SK-N-SH treated with all-trans-retinoic acid at 6 μM for 48 hours (cell line): ENCODE data around the gene DTX4.
A peak's percentile ranks its signal among the peaks of the same experiment; 100 is the strongest.

Experiments used
- ATAC-seq: fragments of 200-7000 bp; cut with Tn5 transposase; 3 replicates; pipeline ENCODE4 v1.9.1; 2020; ENCODE audit warnings: mild to moderate bottlenecking, moderate library complexity
- CREB5 ChIP-seq: fragments of 250-450 bp; sonication (Bioruptor Pico); IDR thresholded peaks from 2 replicates; pipeline ENCODE4 v1.5.1; 2020; ENCODE audit warnings: low read depth, mild to moderate bottlenecking, moderate library complexity
- CSRNP3 ChIP-seq: fragments of 250-450 bp; sonication (Bioruptor Pico); IDR thresholded peaks from 2 replicates; pipeline ENCODE4 v1.5.1; 2021; ENCODE audit warnings: mild to moderate bottlenecking, moderate library complexity
- ESRRG ChIP-seq: fragments of 250-450 bp; sonication (Bioruptor Pico); IDR thresholded peaks from 2 replicates; pipeline ENCODE4 v1.6.1; 2021; ENCODE audit warnings: mild to moderate bottlenecking
- GLIS3 ChIP-seq: fragments of 250-450 bp; sonication (Bioruptor Pico); IDR thresholded peaks from 2 replicates; pipeline ENCODE4 v1.5.0; 2020; ENCODE audit warnings: mild to moderate bottlenecking, moderate library complexity
- ISL1 ChIP-seq: fragments of 250-450 bp; sonication (Bioruptor Pico); IDR thresholded peaks from 2 replicates; pipeline ENCODE4 v2.1.2; 2022; ENCODE audit warnings: mild to moderate bottlenecking, moderate library complexity
- OSR1 ChIP-seq: fragments of 250-450 bp; sonication (Bioruptor Pico); IDR thresholded peaks from 2 replicates; pipeline ENCODE4 v1.8.0; 2022; ENCODE audit warnings: moderate library complexity, mild to moderate bottlenecking, inconsistent platforms
- POU6F1 ChIP-seq: fragments of 250-450 bp; sonication (Bioruptor Pico); IDR thresholded peaks from 2 replicates; pipeline ENCODE4 v1.8.0; 2021; ENCODE audit warnings: low read depth, mild to moderate bottlenecking, moderate library complexity, borderline replicate concordance
- PPARA ChIP-seq: fragments of 250-450 bp; sonication (Bioruptor Pico); IDR thresholded peaks from 2 replicates; pipeline ENCODE4 v1.5.0; 2020; ENCODE audit warnings: mild to moderate bottlenecking, borderline replicate concordance
- RARB ChIP-seq: fragments of 250-450 bp; sonication (Bioruptor Pico); IDR thresholded peaks from 2 replicates; pipeline ENCODE4 v1.8.0; 2021; ENCODE audit warnings: mild to moderate bottlenecking, moderate library complexity
- SNAI2 ChIP-seq: fragments of 250-450 bp; sonication (Bioruptor Pico); IDR thresholded peaks from 2 replicates; pipeline ENCODE4 v1.5.0; 2020; ENCODE audit warnings: mild to moderate bottlenecking, moderate library complexity
- TOX ChIP-seq: fragments of 250-450 bp; sonication (Bioruptor Pico); IDR thresholded peaks from 2 replicates; pipeline ENCODE4 v1.8.0; 2021; ENCODE audit warnings: mild to moderate bottlenecking, moderate library complexity, borderline replicate concordance
- TSHZ2 ChIP-seq: fragments of 250-450 bp; sonication (Bioruptor Pico); IDR thresholded peaks from 2 replicates; pipeline ENCODE4 v1.5.0; 2020; ENCODE audit warnings: mild to moderate bottlenecking, moderate library complexity
- ZC3H10 ChIP-seq: fragments of 250-450 bp; sonication (Bioruptor Pico); IDR thresholded peaks from 2 replicates; pipeline ENCODE4 v1.5.1; 2021; ENCODE audit warnings: mild to moderate bottlenecking, moderate library complexity
- ZNF565 ChIP-seq: fragments of 450-650 bp; formaldehyde crosslinking; conservative IDR thresholded peaks from 2 replicates; pipeline ENCODE4 v1.5.0; 2020; ENCODE audit warnings: low read depth, mild to moderate bottlenecking, moderate library complexity
- ZNF70 ChIP-seq: fragments of 450-650 bp; formaldehyde crosslinking; IDR thresholded peaks from 2 replicates; pipeline ENCODE4 v1.5.0; 2020; ENCODE audit warnings: mild to moderate bottlenecking, moderate library complexity
- ZNF8 ChIP-seq: fragments of 450-650 bp; formaldehyde crosslinking; IDR thresholded peaks from 2 replicates; pipeline ENCODE4 v1.5.0; 2020; ENCODE audit warnings: mild to moderate bottlenecking, moderate library complexity

Gene DTX4

GRCh38 chr11:59158206-59159068, 13.5 kb upstream of the DTX4 start:
- TF ChIP-seq ZNF565 (CRISPR knock-in tag) (no peak), GLIS3 (CRISPR knock-in tag) (no peak), POU6F1 (no peak), CSRNP3 (no peak), ESRRG (CRISPR knock-in tag) (no peak), TSHZ2 (CRISPR knock-in tag) (no peak), TOX (CRISPR knock-in tag) (no peak), ZNF70 (CRISPR knock-in tag) (no peak), ZNF8 (CRISPR knock-in tag) (no peak), OSR1 (CRISPR knock-in tag) (no peak), ZC3H10 (CRISPR knock-in tag) (no peak), SNAI2 (CRISPR knock-in tag) (no peak), CREB5 (CRISPR knock-in tag) (no peak)
- ATAC-seq: peak; percentile 98

GRCh38 chr11:59164028-59164427, 7.9 kb upstream of the DTX4 start:
- TF ChIP-seq ISL1 (CRISPR knock-in tag): no peak
- TF ChIP-seq PPARA (CRISPR knock-in tag): no peak
- TF ChIP-seq, all 23 proteins: peak for 0
- ATAC-seq: no peak

- ATAC-seq: peak; percentile 11; the same call in 2 of the 3 replicates
- TF ChIP-seq ZNF8 (CRISPR knock-in tag): no peak
- TF ChIP-seq ZNF565 (CRISPR knock-in tag): no peak
- no peak for TF ChIP-seq CREB5 (CRISPR knock-in tag)
- TF ChIP-seq RARB (CRISPR knock-in tag): no peak
- TF ChIP-seq ZNF70 (CRISPR knock-in tag): no peak
- no peak for TF ChIP-seq PPARA (CRISPR knock-in tag)
- TF ChIP-seq ZC3H10 (CRISPR knock-in tag): no peak
These were observed 580 bp downstream of the DTX4 start for GRCh38 chr11:59172345-59173079.
